LNCAP (cell line): ENCODE results near the gene SPOPL.

Source experiments
- TF ChIP-seq, protein P1 (sequence below): fragments of 450-650 bp; IDR thresholded peaks from 2 replicates; pipeline ENCODE4 v1.5.1; 2017; ENCODE audit warnings: mild to moderate bottlenecking

The SPOPL gene

DNA sequence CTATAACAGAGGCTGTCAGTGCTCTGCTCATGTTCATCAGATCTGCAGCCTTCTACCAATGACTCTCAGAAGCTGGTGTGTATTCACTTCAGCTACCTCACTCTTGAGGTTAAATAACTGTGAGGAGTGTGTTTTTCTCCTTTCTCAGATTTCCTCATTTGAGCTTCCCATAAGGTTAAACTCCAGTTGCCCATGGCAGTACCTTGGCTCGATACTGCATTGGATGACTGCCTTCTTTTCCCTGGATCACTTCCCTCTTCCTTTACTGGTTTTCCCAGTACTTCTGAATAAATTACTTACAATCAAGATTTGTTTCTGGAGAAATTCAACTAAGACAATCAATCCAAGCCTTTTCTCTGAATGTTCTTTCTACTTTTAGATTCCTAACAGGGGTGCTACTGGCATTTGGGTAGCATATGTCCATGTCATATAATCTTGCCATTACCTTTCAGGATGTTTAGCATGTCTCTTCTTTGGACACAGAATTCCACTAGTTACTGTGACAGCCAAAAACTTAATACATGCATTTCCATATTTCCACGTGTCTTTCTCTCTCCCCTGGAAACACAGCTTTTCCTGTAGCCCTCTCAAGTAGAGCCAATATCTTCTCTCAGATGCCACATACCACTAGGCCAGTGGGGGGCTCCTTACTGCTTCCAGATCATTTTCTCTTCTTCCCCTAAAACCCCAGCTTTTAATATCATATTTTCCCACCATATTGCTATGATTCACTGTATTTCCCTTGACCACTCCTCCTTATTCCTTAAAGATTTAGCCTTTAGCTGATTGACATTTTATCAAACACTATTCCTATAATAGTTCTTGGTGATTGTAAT is 15.0 kb upstream of the SPOPL start:
- TF ChIP-seq, protein P1, sequence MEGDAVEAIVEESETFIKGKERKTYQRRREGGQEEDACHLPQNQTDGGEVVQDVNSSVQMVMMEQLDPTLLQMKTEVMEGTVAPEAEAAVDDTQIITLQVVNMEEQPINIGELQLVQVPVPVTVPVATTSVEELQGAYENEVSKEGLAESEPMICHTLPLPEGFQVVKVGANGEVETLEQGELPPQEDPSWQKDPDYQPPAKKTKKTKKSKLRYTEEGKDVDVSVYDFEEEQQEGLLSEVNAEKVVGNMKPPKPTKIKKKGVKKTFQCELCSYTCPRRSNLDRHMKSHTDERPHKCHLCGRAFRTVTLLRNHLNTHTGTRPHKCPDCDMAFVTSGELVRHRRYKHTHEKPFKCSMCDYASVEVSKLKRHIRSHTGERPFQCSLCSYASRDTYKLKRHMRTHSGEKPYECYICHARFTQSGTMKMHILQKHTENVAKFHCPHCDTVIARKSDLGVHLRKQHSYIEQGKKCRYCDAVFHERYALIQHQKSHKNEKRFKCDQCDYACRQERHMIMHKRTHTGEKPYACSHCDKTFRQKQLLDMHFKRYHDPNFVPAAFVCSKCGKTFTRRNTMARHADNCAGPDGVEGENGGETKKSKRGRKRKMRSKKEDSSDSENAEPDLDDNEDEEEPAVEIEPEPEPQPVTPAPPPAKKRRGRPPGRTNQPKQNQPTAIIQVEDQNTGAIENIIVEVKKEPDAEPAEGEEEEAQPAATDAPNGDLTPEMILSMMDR, result no peak

GRCh38 chr2:138490673-138491494 is 10.7 kb upstream of the SPOPL start:
- TF ChIP-seq, protein P1, result no peak

GRCh38 chr2:138491495-138491862 is 10.1 kb upstream of the SPOPL start:
- TF ChIP-seq, protein P1, result no peak

DNA sequence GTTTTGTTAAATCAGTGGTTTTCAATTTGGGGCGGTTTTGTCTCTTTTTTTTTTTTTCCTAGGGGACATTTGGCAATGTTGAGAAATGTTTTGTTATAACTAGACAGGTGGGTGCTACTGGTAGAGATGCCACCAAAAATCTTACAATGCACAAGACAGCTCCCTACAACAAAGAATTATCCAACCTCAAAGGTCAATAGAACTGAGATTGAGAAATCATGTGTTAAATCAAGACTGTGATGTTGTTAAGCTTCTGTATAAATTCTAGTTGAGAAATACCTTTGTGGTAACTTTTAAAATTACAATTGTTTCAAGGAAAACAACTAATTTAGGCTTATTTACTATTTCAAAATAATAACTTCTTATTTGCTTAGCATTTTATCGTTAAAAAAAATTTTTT is 9.4 kb upstream of the SPOPL start:
- TF ChIP-seq, protein P1, result no peak

GRCh38 chr2:138493334-138493733 is 8.2 kb upstream of the SPOPL start:
- TF ChIP-seq, protein P1, result no peak

DNA sequence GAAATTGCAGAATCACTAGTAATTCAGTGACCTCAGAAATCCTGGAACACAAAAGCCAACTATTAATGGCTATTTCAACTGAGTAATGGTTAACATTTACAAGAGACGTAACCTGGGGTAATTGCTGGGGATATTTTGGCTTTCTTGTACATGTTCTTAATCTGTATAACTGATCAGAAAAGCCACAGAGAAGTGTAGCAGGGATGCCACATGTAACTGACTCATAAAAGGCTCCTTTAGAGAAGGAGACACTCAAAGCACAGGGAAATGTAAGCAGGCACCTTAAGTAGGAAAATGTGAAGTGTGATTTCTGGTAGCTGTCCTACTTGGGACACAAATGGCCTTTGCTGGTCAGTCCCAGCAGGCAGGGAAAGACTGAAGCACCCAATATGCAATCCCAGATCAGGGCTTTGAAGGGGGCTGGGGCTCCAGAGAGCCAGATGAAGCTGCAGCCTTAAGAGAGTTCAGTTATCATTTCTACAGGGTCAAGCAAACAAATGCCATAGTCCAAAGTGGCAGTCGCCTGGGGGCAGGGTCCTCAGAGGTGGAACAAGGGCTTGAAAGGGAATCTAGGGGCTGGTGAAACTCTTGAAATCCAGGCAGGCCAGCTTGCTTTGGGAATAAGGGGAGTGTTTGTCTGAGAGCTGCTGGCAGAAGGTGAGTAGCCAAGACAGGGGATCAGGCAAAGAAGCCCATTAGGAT is 7.2 kb upstream of the SPOPL start:
- TF ChIP-seq, protein P1, result no peak

GRCh38 chr2:138495384-138495783 is 6.2 kb upstream of the SPOPL start:
- TF ChIP-seq, protein P1, result no peak
